ENCODE data around the gene CBR1. TPM values are rescaled to one million over a fixed set of nuclear protein-coding genes. Genes with fewer than 3 reads are reported as not detected.

The CBR1 gene
- total RNA-seq, 1 experiment from 2014 or later: 41.1 TPM

- Mint-ChIP-seq H3K4me1 (ENCODE audit: low read depth, unreplicated experiment) (no peaks in the 10 kb centered on the region), H3K27me3 (ENCODE audit: insufficient read depth, unreplicated experiment) (no peaks in the 10 kb centered on the region), H3K27ac (ENCODE audit: unreplicated experiment) (no peak overlapping the region), H3K9me3 (ENCODE audit: unreplicated experiment) (no peaks in the 10 kb centered on the region), H3K36me3 (ENCODE audit: insufficient read depth, unreplicated experiment) (peaks cover 37% of the 10 kb centered on the region), H3K4me3 (ENCODE audit: unreplicated experiment) (no peak overlapping the region)
- H3K4me3 ChIP-seq (ENCODE audit: low read depth, low read length): no peak overlapping the region
- H3K27me3 ChIP-seq (replicated peaks; ENCODE audit: control insufficient read depth, insufficient read depth, low read length): no peaks in the 10 kb centered on the region
- no peak for DNase-seq
- no peaks in the 10 kb centered on the region; the same call in 1 of the 2 replicates for H3K36me3 ChIP-seq (ENCODE audit: control insufficient read depth, insufficient read depth, low read length)
- POLR2A ChIA-PET: no interaction called here
- intact Hi-C loops (cut with micrococcal nuclease; ENCODE audit: unreplicated experiment): no loop called here
- BruUV-seq (replicated peaks): no TSS peak
- CTCF ChIA-PET: no interaction called here
- no peaks in the 10 kb centered on the region for H3K4me1 ChIP-seq
- TF ChIP-seq CTCF (IDR thresholded peaks at IDR 0.05; ENCODE audit: insufficient read depth in 1 of 2, low read depth in 1 of 2, low read length in 1 of 2, severe bottlenecking in 1 of 2, unreplicated experiment in 1 of 2): no peak
- no peaks in the 10 kb centered on the region for H3K9me3 ChIP-seq
Observed at GRCh38 chr21:36044056-36044455, 25.8 kb upstream of the CBR1 start.

- Histone ChIP-seq H3K4me3 (ENCODE audit: low read depth, low read length) (no peak overlapping the region), H3K4me1 (no peaks in the 10 kb centered on the region), H3K36me3 (ENCODE audit: control insufficient read depth, insufficient read depth, low read length) (no peaks in the 10 kb centered on the region; the same call in 1 of the 2 replicates), H3K27me3 (replicated peaks; ENCODE audit: control insufficient read depth, insufficient read depth, low read length) (no peaks in the 10 kb centered on the region), H3K9me3 (no peaks in the 10 kb centered on the region)
- intact Hi-C loops (cut with micrococcal nuclease; ENCODE audit: unreplicated experiment): no loop called here
- Mint-ChIP-seq H3K9me3 (ENCODE audit: unreplicated experiment) (no peaks in the 10 kb centered on the region), H3K27ac (ENCODE audit: unreplicated experiment) (no peak overlapping the region), H3K4me3 (ENCODE audit: unreplicated experiment) (no peak overlapping the region), H3K36me3 (ENCODE audit: insufficient read depth, unreplicated experiment) (peaks cover 44% of the 10 kb centered on the region), H3K27me3 (ENCODE audit: insufficient read depth, unreplicated experiment) (no peaks in the 10 kb centered on the region), H3K4me1 (ENCODE audit: low read depth, unreplicated experiment) (no peaks in the 10 kb centered on the region)
- POLR2A ChIA-PET: no interaction called here
- no peak for TF ChIP-seq CTCF (IDR thresholded peaks at IDR 0.05; ENCODE audit: insufficient read depth in 1 of 2, low read depth in 1 of 2, low read length in 1 of 2, severe bottlenecking in 1 of 2, unreplicated experiment in 1 of 2)
- no TSS peak for BruUV-seq (replicated peaks)
- no peak for DNase-seq
- CTCF ChIA-PET: no interaction called here
Observed at GRCh38 chr21:36045993-36046392, 23.8 kb upstream of the CBR1 start.

- H3K4me3 Mint-ChIP-seq (ENCODE audit: unreplicated experiment): no peak overlapping the region
- H3K9me3 Mint-ChIP-seq (ENCODE audit: unreplicated experiment): no peaks in the 10 kb centered on the region
- no peaks in the 10 kb centered on the region; the same call in 1 of the 2 replicates for H3K36me3 ChIP-seq (ENCODE audit: control insufficient read depth, insufficient read depth, low read length)
- no peak for TF ChIP-seq CTCF (IDR thresholded peaks at IDR 0.05; ENCODE audit: insufficient read depth in 1 of 2, low read depth in 1 of 2, low read length in 1 of 2, severe bottlenecking in 1 of 2, unreplicated experiment in 1 of 2)
- no peaks in the 10 kb centered on the region for H3K27me3 Mint-ChIP-seq (ENCODE audit: insufficient read depth, unreplicated experiment)
- no peak for DNase-seq
- POLR2A ChIA-PET: no interaction called here
- H3K27ac Mint-ChIP-seq (ENCODE audit: unreplicated experiment): no peak overlapping the region
- peaks cover 44% of the 10 kb centered on the region for H3K36me3 Mint-ChIP-seq (ENCODE audit: insufficient read depth, unreplicated experiment)
- H3K27me3 ChIP-seq (replicated peaks; ENCODE audit: control insufficient read depth, insufficient read depth, low read length): no peaks in the 10 kb centered on the region
- CTCF ChIA-PET: no interaction called here
- H3K9me3 ChIP-seq: no peaks in the 10 kb centered on the region
- no peak overlapping the region for H3K4me3 ChIP-seq (ENCODE audit: low read depth, low read length)
- H3K4me1 ChIP-seq: no peaks in the 10 kb centered on the region
- intact Hi-C loops (cut with micrococcal nuclease; ENCODE audit: unreplicated experiment): no loop called here
- BruUV-seq (replicated peaks): no TSS peak
- no peaks in the 10 kb centered on the region for H3K4me1 Mint-ChIP-seq (ENCODE audit: low read depth, unreplicated experiment)
Observed at GRCh38 chr21:36047139-36047538, 22.7 kb upstream of the CBR1 start.

Data from Caco-2 (cell line).